NCI-H460 (cell line): ENCODE results near the gene PGLYRP2. TPM values are rescaled to one million over a fixed set of nuclear protein-coding genes. Genes with fewer than 3 reads are reported as not detected.
"Not testable (repeated sequence)": the region's sequence is repeated elsewhere in the genome, so short reads cannot be mapped to it uniquely, and the experiment has no call there.

ENCODE experiments used
- DNase-seq: peaks from one replicate; pipeline ENCODE4 v3.0.0-alpha.2; 2016; ENCODE audit warnings: low read depth; ENCODE audit errors: extremely low read depth
- total RNA-seq: library from RNA; depleted of rRNA; stranded (reverse); fragments of >200 nt; shearing (Covaris generic); gene quantifications from 2 replicates; pipeline ENCODE4 v1.2.3, GENCODE V29; 2014

PGLYRP2 gene
- total RNA-seq, 1 experiment from 2014 or later: not detected

GRCh38 chr19:15495151-15495550 lies 15.8 kb upstream of the PGLYRP2 start:
- no peak for DNase-seq

GRCh38 chr19:15488489-15489226 lies 9.4 kb upstream of the PGLYRP2 start:
- no peak for DNase-seq

- DNase-seq: no peak
Measured at GRCh38 chr19:15487038-15487437, 7.7 kb upstream of the PGLYRP2 start.

- DNase-seq: not testable (repeated sequence)
Measured at GRCh38 chr19:15485768-15486167, 6.5 kb upstream of the PGLYRP2 start.

GRCh38 chr19:15480996-15481395 lies 1.7 kb upstream of the PGLYRP2 start:
- not testable (repeated sequence) for DNase-seq

- no peak for DNase-seq
Measured at GRCh38 chr19:15476325-15476724, 3.0 kb downstream of the PGLYRP2 start.

- DNase-seq: no peak
Measured at GRCh38 chr19:15475611-15476010, 3.7 kb downstream of the PGLYRP2 start.

GRCh38 chr19:15475169-15475568 lies 4.1 kb downstream of the PGLYRP2 start:
- DNase-seq: no peak

GRCh38 chr19:15473821-15474220 lies 5.5 kb downstream of the PGLYRP2 start:
- not testable (repeated sequence) for DNase-seq

- DNase-seq: no peak
Measured at GRCh38 chr19:15471639-15472101, 7.6 kb downstream of the PGLYRP2 start.

- no peak for DNase-seq
Measured at GRCh38 chr19:15469513-15470297, 9.6 kb downstream of the PGLYRP2 start.

GRCh38 chr19:15468675-15469512 lies 10.4 kb downstream of the PGLYRP2 start:
- DNase-seq: no peak

- DNase-seq: no peak
Measured at GRCh38 chr19:15467734-15468214, 11.5 kb downstream of the PGLYRP2 start.

GRCh38 chr19:15466851-15467733 lies 12.2 kb downstream of the PGLYRP2 start:
- no peak for DNase-seq

- no peak for DNase-seq
Measured at GRCh38 chr19:15464394-15465385, 14.6 kb downstream of the PGLYRP2 start, which contains the start of gene RASAL3. RASAL3 (minus strand) TSS chr19:15464544; CDS start chr19:15464358, 186 bp downstream.

- DNase-seq: no peak
Measured at GRCh38 chr19:15463861-15464371, 15.4 kb downstream of the PGLYRP2 start.

GRCh38 chr19:15461694-15462093 lies 17.6 kb downstream of the PGLYRP2 start:
- DNase-seq: no peak
